ENCODE measurements around the gene KCNA10. TPM values are rescaled to one million over a fixed set of nuclear protein-coding genes. Genes with fewer than 3 reads are reported as not detected.

The KCNA10 gene
- total RNA-seq, 8 experiments from 2014 or later: 0.08 to 0.43 (median 0.21) TPM; not detected in 4

DNA sequence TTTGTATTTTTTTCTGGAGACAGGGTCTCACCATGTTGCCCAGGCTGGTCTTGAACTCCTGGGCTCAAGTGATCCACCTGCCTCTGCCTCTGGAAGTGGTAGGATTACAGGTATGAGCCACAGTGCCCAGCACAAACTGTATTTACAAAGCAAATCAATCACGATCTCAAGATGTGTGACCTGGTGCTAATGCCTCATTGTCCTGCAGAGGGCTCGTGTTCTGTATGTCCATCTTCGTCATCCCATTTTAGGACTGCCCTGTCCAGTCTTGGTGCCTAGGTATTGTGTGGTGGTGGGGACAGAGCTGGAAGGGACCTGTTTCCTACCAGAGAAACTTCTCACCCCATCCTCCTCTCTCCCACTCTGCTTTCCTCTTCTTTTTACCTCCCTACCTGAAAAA is 47.8 kb downstream of the KCNA10 start:
- ATAC-seq (replicated peaks in 6 of 8): no peak
- no peaks in the 10 kb centered on the region for H3K4me1 ChIP-seq (replicated peaks in 1 of 2)
- no peak overlapping the region for H3K27ac ChIP-seq
- 0 to 96% (median 79%) methylated on average over 1 to 3 of the region's 3 CpGs; no CpG with 5 or more reads in 5 of the 10 experiments for WGBS, 10 experiments
- H3K4me3 ChIP-seq: no peak overlapping the region
- in situ Hi-C loops (cut with MboI; ENCODE audit: low pct_unique_long_range_greater_than_20kb in 2 of 9, low sequenced_read_pairs in 9 of 9, unreplicated experiment in 9 of 9): loop anchor here in 8 of 9 experiments (25.0 kb wide), 3 partner anchors 259 to 434 kb away; partner anchors contain the start of genes KCNC4 (in 5 of the 8), STRIP1 (in 2 of the 8) and ALX3 (in 1 of the 8)

Other genes starting within 250 kb of the KCNA10 start
- gene RBM15, start 179.8 kb downstream of the KCNA10 start, total RNA-seq: 10 to 100 TPM; 17.9 to 49.7 (median 36.7) TPM
- gene SLC16A4, start 128.1 kb downstream of the KCNA10 start, total RNA-seq: 10 to 100 TPM in 3 of 8 experiments, 1 to 10 TPM in 5; 1.4 to 97.1 (median 3.3) TPM
- 100 to 1,000 TPM; 129 to 365 (median 211) TPM for gene LAMTOR5, start 111.5 kb downstream of the KCNA10 start, total RNA-seq
- gene PROK1, start 68.0 kb downstream of the KCNA10 start, total RNA-seq: under 1 TPM in 4 of 8 experiments, not detected in 4; 0.13 to 0.57 (median 0.25) TPM
- gene KCNA2, start 87.2 kb upstream of the KCNA10 start, total RNA-seq: 1 to 10 TPM in 4 of 8 experiments, under 1 TPM in 4; 0.43 to 4.0 (median 0.97) TPM
- 1 to 10 TPM in 5 of 8 experiments, under 1 TPM in 1, not detected in 2; 0.10 to 4.3 (median 3.8) TPM for gene KCNA3, start 155.8 kb upstream of the KCNA10 start, total RNA-seq

All from motor neuron (in vitro differentiated cells).